Chondrocyte (in vitro differentiated cells): ENCODE results near the gene MAT2B. TPM values are rescaled to one million over a fixed set of nuclear protein-coding genes. Genes with fewer than 3 reads are reported as not detected.

Experiments used
- DNase-seq: peaks from one replicate; pipeline ENCODE4 v3.0.0; 2021; ENCODE audit warnings: mixed read lengths, low spot score
- H3K27ac Mint-ChIP-seq: one replicate; pipeline ENCODE4 v1.8.0; 2021; ENCODE audit warnings: mild to moderate bottlenecking, moderate library complexity, mixed read lengths; ENCODE audit not compliant: unreplicated experiment
- H3K27me3 Mint-ChIP-seq: 2 replicates; pipeline ENCODE4 v1.8.0; 2021; ENCODE audit warnings: low read depth, mixed read lengths
- H3K36me3 Mint-ChIP-seq: 2 replicates; pipeline ENCODE4 v1.8.0; 2021; ENCODE audit warnings: low read depth, mixed read lengths
- H3K4me1 Mint-ChIP-seq: 2 replicates; pipeline ENCODE4 v1.8.0; 2021; ENCODE audit warnings: low read depth, mild to moderate bottlenecking, mixed read lengths
- H3K4me3 Mint-ChIP-seq: one replicate; pipeline ENCODE4 v1.8.0; 2021; ENCODE audit warnings: mild to moderate bottlenecking, moderate library complexity, mixed read lengths; ENCODE audit not compliant: unreplicated experiment
- H3K9me3 Mint-ChIP-seq: 2 replicates; pipeline ENCODE4 v1.8.0; 2021; ENCODE audit warnings: low read depth, mixed read lengths
- total RNA-seq: library from RNA; stranded (reverse); gene quantifications from 3 replicates; pipeline ENCODE4 v1.2.1, GENCODE V29; 2021
- TF ChIP-seq, protein P1 (sequence below): fragments of 200-600 bp; sonication (generic); IDR thresholded peaks from 2 replicates; pipeline ENCODE4 v1.5.0; 2021; ENCODE audit warnings: antibody characterized with exemption, mild to moderate bottlenecking, moderate library complexity

MAT2B gene
- total RNA-seq, 1 donor from 2014 or later, result 27.9 TPM

- Mint-ChIP-seq H3K36me3 (no peaks in the 10 kb centered on the region), H3K4me3 (peak overlapping the region; percentile 85), H3K9me3 (no peaks in the 10 kb centered on the region), H3K4me1 (peaks cover 70% of the 10 kb centered on the region), H3K27ac (peak overlapping the region; percentile 98), H3K27me3 (no peaks in the 10 kb centered on the region)
- TF ChIP-seq, protein P1, sequence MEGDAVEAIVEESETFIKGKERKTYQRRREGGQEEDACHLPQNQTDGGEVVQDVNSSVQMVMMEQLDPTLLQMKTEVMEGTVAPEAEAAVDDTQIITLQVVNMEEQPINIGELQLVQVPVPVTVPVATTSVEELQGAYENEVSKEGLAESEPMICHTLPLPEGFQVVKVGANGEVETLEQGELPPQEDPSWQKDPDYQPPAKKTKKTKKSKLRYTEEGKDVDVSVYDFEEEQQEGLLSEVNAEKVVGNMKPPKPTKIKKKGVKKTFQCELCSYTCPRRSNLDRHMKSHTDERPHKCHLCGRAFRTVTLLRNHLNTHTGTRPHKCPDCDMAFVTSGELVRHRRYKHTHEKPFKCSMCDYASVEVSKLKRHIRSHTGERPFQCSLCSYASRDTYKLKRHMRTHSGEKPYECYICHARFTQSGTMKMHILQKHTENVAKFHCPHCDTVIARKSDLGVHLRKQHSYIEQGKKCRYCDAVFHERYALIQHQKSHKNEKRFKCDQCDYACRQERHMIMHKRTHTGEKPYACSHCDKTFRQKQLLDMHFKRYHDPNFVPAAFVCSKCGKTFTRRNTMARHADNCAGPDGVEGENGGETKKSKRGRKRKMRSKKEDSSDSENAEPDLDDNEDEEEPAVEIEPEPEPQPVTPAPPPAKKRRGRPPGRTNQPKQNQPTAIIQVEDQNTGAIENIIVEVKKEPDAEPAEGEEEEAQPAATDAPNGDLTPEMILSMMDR, result no peak
- DNase-seq, result no peak
Observed at GRCh38 chr5:163506726-163507125, 1.3 kb downstream of the MAT2B start.

DNA sequence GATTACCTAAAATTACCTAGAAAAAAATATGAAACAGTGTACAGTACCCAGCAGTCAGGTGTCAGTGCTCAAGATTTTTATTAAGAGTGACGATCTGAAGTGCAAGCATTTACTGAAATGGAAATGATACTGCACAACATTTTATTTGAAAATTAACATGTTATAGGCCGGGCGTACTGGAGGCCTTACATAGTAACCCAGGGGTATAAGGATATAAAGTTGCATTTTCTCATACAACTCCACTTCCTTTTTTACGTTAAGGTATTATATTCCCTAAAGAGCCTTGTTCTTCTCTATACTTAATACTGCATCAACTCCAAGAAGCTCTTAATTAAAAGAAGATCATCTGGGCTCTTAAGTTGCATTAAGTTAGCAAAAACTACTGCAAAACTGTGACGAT, 3.3 kb downstream of the MAT2B start:
- DNase-seq, result no peak
- H3K4me3 Mint-ChIP-seq, result no peak overlapping the region
- H3K27ac Mint-ChIP-seq, result peak overlapping the region; percentile 73
- TF ChIP-seq, protein P1, result no peak
- peaks cover 65% of the 10 kb centered on the region for H3K4me1 Mint-ChIP-seq
- no peaks in the 10 kb centered on the region for H3K9me3 Mint-ChIP-seq
- H3K27me3 Mint-ChIP-seq, result no peaks in the 10 kb centered on the region
- H3K36me3 Mint-ChIP-seq, result peaks cover 3% of the 10 kb centered on the region

DNA sequence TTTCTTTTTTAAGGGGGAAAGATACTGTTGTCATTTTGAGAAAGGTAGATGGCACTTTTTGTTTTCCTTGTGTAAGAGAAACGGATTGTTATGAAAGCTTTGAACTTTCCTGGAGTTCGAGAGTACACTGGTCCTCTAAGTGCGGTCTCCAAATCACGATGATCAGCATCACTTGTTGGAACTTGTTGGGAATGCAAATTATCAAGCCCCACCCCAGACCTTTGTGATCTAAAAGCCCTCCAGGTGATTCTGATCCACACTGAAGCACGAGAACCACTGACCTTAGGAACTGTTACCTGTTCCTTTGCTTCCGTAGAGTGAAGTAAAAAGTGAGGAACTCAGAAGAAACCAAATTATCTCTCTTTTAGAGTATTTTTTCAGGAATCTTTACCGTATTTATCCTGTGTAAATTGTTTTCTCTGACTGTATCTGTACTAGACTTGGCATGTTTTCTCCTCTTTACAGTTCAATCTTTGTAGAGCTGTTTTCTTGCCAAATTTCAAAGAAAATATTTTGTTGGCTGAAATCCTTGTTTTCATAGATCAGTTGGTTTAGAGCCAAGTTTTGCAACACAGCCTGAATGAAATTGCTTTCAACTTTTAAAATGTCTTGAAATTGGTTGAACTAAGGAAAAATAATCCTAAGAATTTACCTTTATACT, 4.0 kb downstream of the MAT2B start:
- no peak for DNase-seq

GRCh38 chr5:163512526-163512925, 7.1 kb downstream of the MAT2B start:
- no peak overlapping the region for H3K27ac Mint-ChIP-seq

More for the DNA sequence above, 4.0 kb downstream of the MAT2B start:
- peak overlapping the region; percentile 25 for H3K27ac Mint-ChIP-seq
- H3K4me1 Mint-ChIP-seq, result peaks cover 58% of the 10 kb centered on the region
- H3K36me3 Mint-ChIP-seq, result peaks cover 3% of the 10 kb centered on the region
- H3K9me3 Mint-ChIP-seq, result no peaks in the 10 kb centered on the region
- H3K27me3 Mint-ChIP-seq, result no peaks in the 10 kb centered on the region
- TF ChIP-seq, protein P1, result no peak
- no peak overlapping the region for H3K4me3 Mint-ChIP-seq

DNA sequence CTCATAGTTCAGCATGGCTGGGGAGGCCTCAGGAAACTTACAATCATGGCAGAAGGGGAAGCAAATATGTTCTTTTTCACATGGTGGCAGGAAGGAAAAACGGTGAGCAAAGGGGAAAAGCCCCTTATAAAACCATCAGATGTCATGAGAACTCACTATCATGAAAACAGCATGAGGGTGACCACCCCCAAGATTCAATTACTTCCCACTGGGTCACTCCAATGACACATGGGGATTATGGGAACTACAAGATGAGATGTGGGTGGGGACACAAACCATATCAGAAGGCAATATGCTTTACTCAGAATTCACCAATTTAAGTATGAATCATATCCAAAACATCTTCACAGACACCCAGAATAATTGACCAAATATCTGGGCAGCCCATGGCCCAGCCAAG, 19.7 kb downstream of the MAT2B start:
- DNase-seq, result no peak
- peaks cover 19% of the 10 kb centered on the region for H3K9me3 Mint-ChIP-seq
- H3K4me1 Mint-ChIP-seq, result no peaks in the 10 kb centered on the region
- no peak overlapping the region for H3K4me3 Mint-ChIP-seq
- TF ChIP-seq, protein P1, result no peak
- H3K36me3 Mint-ChIP-seq, result peaks cover 10% of the 10 kb centered on the region
- H3K27me3 Mint-ChIP-seq, result no peaks in the 10 kb centered on the region
- no peak overlapping the region for H3K27ac Mint-ChIP-seq

More at GRCh38 chr5:163512526-163512925, 7.1 kb downstream of the MAT2B start:
- H3K27me3 Mint-ChIP-seq, result no peaks in the 10 kb centered on the region
- peaks cover 10% of the 10 kb centered on the region for H3K36me3 Mint-ChIP-seq
- no peak overlapping the region for H3K4me3 Mint-ChIP-seq
- no peaks in the 10 kb centered on the region for H3K9me3 Mint-ChIP-seq
- TF ChIP-seq, protein P1, result no peak
- H3K4me1 Mint-ChIP-seq, result peaks cover 41% of the 10 kb centered on the region
- no peak for DNase-seq
